Fibroblast of pulmonary artery (primary cell): ENCODE results near the gene CACNA1C.

Experiments
- DNase-seq: peaks from one replicate; pipeline ENCODE4 v3.0.0-alpha.2; 2010; ENCODE audit warnings: low read depth
- H3K4me3 ChIP-seq: replicated peaks from 2 replicates; pipeline ENCODE4 v1.5.1; 2011; ENCODE audit warnings: low read depth, mild to moderate bottlenecking, control low read depth, low read length, moderate library complexity
- TF ChIP-seq, protein P1 (sequence below): IDR thresholded peaks from 2 replicates; pipeline ENCODE4 v1.5.1; 2011; ENCODE audit warnings: mild to moderate bottlenecking, control low read depth, low read length, inconsistent platforms; ENCODE audit errors: missing control alignments

The CACNA1C gene

GRCh38 chr12:2504577-2504976 is 451.8 kb downstream of the CACNA1C start:
- no peak for DNase-seq
- TF ChIP-seq, protein P1, sequence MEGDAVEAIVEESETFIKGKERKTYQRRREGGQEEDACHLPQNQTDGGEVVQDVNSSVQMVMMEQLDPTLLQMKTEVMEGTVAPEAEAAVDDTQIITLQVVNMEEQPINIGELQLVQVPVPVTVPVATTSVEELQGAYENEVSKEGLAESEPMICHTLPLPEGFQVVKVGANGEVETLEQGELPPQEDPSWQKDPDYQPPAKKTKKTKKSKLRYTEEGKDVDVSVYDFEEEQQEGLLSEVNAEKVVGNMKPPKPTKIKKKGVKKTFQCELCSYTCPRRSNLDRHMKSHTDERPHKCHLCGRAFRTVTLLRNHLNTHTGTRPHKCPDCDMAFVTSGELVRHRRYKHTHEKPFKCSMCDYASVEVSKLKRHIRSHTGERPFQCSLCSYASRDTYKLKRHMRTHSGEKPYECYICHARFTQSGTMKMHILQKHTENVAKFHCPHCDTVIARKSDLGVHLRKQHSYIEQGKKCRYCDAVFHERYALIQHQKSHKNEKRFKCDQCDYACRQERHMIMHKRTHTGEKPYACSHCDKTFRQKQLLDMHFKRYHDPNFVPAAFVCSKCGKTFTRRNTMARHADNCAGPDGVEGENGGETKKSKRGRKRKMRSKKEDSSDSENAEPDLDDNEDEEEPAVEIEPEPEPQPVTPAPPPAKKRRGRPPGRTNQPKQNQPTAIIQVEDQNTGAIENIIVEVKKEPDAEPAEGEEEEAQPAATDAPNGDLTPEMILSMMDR, result no peak
- H3K4me3 ChIP-seq, result no peak overlapping the region

DNA sequence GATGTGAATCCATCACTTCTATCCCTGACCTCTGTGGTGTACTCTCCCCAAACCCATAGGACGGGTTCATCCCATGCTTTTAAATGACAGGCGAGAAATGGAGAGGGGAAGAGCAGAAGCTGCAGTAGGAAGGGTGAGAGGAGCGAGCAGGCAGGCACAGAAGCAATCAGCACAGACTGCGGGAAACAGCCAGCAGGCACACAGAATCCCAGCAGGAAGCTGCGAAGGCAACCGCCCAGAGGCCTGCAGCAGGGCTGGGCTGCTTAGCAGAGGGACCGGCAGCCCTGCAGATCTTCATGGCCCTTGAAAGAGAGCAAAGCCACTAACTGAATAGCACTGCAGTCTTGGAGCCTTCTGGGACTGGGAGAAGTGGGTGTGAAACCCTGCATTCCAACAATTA is 455.0 kb downstream of the CACNA1C start:
- TF ChIP-seq, protein P1, result no peak
- no peak overlapping the region for H3K4me3 ChIP-seq

GRCh38 chr12:2509137-2509536 is 456.4 kb downstream of the CACNA1C start:
- no peak for DNase-seq
- TF ChIP-seq, protein P1, result no peak
- no peak overlapping the region for H3K4me3 ChIP-seq

More for the DNA sequence above, 455.0 kb downstream of the CACNA1C start:
- no peak for DNase-seq

- H3K4me3 ChIP-seq, result no peak overlapping the region
- DNase-seq, result no peak
- TF ChIP-seq, protein P1, result no peak
These were observed 457.3 kb downstream of the CACNA1C start for GRCh38 chr12:2510045-2510444.

DNA sequence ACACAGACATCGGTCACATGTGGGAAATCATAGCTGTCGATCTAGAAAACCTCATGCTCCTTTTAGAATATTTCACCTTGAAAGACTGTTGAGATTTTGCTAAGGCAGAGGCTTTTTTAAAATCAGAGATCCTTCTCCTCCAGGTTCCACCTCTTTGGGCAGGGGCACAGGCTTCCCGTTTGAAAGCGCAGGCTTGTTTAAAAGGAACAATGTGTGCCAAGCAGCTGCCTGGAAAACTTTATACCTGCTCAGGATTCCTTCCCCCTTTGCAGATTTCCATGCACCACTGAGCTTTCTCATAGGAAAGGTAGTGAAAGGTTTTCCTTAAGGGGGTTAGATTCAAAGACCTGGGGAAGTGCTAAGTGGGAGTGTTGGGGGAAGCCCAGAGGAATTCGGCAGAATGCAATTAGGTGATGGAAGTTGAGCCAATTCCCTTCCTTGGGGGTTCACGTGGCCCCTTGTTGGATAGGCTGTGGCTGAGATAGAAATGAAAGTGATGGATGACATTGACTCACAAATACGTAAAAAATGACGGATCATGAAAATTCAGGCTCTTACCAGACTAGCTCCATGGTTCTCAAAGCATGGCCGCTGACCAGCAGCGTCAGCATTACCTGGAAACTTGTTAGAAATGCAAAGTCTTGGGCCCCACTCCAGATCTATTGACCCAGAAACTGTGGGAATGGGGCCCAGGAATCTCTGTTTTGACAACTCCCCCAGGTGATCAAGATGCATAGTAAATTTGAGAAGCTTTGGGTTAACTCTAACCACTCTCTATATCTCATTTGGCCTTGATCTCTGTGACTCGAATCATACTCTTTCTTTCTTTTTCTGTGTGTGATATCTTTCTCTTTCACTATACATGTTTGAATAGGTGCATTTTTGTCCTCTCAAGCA is 460.6 kb downstream of the CACNA1C start:
- TF ChIP-seq, protein P1, result no peak
- no peak for DNase-seq
- H3K4me3 ChIP-seq, result no peak overlapping the region

GRCh38 chr12:2514038-2514340 is 461.2 kb downstream of the CACNA1C start:
- DNase-seq, result no peak
- no peak overlapping the region for H3K4me3 ChIP-seq
- TF ChIP-seq, protein P1, result no peak

DNA sequence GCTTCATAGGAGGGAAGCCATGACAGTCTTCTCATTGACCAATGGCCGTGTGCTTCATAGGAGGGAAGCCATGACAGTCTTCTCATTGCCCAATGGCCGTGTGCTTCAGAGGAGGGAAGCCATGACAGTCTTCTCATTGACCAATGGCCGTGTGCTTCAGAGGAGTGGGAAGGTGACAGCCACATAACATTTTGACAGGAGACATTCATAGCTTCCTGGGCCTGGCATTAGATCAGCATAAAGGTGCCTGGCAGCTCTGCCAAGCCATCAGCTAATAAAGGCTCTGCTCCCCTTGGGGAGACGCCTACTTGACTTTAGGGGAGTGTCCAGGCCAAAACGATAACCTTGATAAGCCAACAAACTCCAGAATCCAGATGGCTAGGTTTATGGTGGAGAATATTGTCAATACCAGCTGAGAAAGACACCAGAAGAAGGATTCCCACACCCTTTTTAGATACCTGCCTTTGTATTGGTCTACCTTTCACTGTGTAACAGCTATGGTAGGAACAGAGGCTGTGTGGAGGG is 468.0 kb downstream of the CACNA1C start:
- H3K4me3 ChIP-seq, result no peak overlapping the region
- DNase-seq, result no peak
- TF ChIP-seq, protein P1, result no peak
